Panc1 (cell line): Measurements from ENCODE around the gene GRIA3. TPM values are rescaled to one million over a fixed set of nuclear protein-coding genes. Genes with fewer than 3 reads are reported as not detected.

Source experiments
- ATAC-seq: fragments of 200-7000 bp; cut with Tn5 transposase; 2 replicates; pipeline ENCODE4 v1.9.1; 2020; ENCODE audit warnings: mild to moderate bottlenecking, moderate library complexity
- BruUV-seq: library from RNA; stranded (reverse); fragments of 400-500 nt; replicated peaks from 2 replicates; lab custom pipeline; 2021; lab: Mats Ljungman, UMichigan
- CTCF ChIA-PET: fragments of 300-600 bp; sonication (Branson Sonifier 250); formaldehyde crosslinking; loops from one replicate; lab custom pipeline; 2022; ENCODE audit warnings: antibody characterized with exemption; lab: Charles Lee
- POLR2A ChIA-PET: fragments of 300-600 bp; sonication (Branson Sonifier 250); formaldehyde crosslinking; loops from one replicate; lab custom pipeline; 2022; ENCODE audit warnings: antibody characterized with exemption; lab: Charles Lee
- DNase-seq: peaks from one replicate; pipeline ENCODE4 v3.0.0-alpha.2; 2010; ENCODE audit warnings: low read depth, low spot score
- H3K27ac ChIP-seq: 2 replicates; pipeline ENCODE4 v1.5.1; 2011; ENCODE audit warnings: mild to moderate bottlenecking, low read length, inconsistent platforms
- H3K27me3 ChIP-seq: fragments of 200-500 bp; sonication (Bioruptor generic); 2 replicates; pipeline ENCODE4 v1.6.0; 2014; ENCODE audit warnings: low read length, inconsistent platforms; ENCODE audit not compliant: control insufficient read depth, insufficient read depth
- H3K36me3 ChIP-seq: fragments of 200-500 bp; sonication (Bioruptor generic); 2 replicates; pipeline ENCODE4 v1.5.1; 2014; ENCODE audit warnings: inconsistent platforms, mild to moderate bottlenecking, low read length, moderate library complexity; ENCODE audit not compliant: control insufficient read depth, insufficient read depth
- H3K4me1 ChIP-seq: 2 replicates; pipeline ENCODE4 v1.5.1; 2011; ENCODE audit warnings: inconsistent platforms, mild to moderate bottlenecking, low read length, moderate library complexity; ENCODE audit not compliant: control insufficient read depth, insufficient read depth
- H3K4me3 ChIP-seq, 2 experiments: 2 replicates each; pipeline ENCODE4 v1.5.1; 2011 to 2012; ENCODE audit warnings: low read depth in 2 of 2, low read length in 2 of 2, mild to moderate bottlenecking in 2 of 2, inconsistent platforms in 1 of 2, moderate library complexity in 1 of 2
- H3K9me3 ChIP-seq: fragments of 200-500 bp; sonication (Bioruptor generic); 2 replicates; pipeline ENCODE4 v1.5.1; 2014; ENCODE audit warnings: low read depth, mild to moderate bottlenecking, inconsistent platforms, low read length, moderate library complexity; ENCODE audit not compliant: control insufficient read depth, insufficient read depth
- CTCF ChIP-seq: fragments of 450-650 bp; IDR thresholded peaks from 2 replicates; pipeline ENCODE4 v1.5.1; 2017; ENCODE audit warnings: mild to moderate bottlenecking
- POLR2AphosphoS5 ChIP-seq: IDR thresholded peaks from 2 replicates; pipeline ENCODE4 v1.6.1; 2012; ENCODE audit warnings: mild to moderate bottlenecking, low read depth, low read length, moderate library complexity
- REST ChIP-seq, 2 experiments: IDR thresholded peaks; 2 replicates each; pipeline ENCODE4 v1.6.1; 2011 to 2012; ENCODE audit warnings: low read depth in 2 of 2, control low read depth in 1 of 2, low read length in 1 of 2, mild to moderate bottlenecking in 1 of 2, moderate library complexity in 1 of 2; ENCODE audit not compliant: insufficient read depth in 1 of 2
- SIN3A ChIP-seq: IDR thresholded peaks from 2 replicates; pipeline ENCODE4 v1.6.1; 2012; ENCODE audit warnings: low read depth, mild to moderate bottlenecking, low read length, moderate library complexity, borderline replicate concordance; ENCODE audit not compliant: insufficient read depth
- TCF7L2 ChIP-seq: IDR thresholded peaks from 2 replicates; pipeline ENCODE4 v1.6.1; 2011; ENCODE audit warnings: mild to moderate bottlenecking, low read depth, low read length, inconsistent platforms
- in situ Hi-C: cut with HindIII; loops from 2 replicates; pipeline ENCODE4 v1.10.0; 2016; ENCODE audit warnings: low sequenced_read_pairs, low pct_unique_long_range_greater_than_20kb
- intact Hi-C: fragments of 100-400 bp; cut with micrococcal nuclease; formaldehyde crosslinking; loops from one replicate; pipeline ENCODE4 v1.10.0; 2022; ENCODE audit not compliant: unreplicated experiment
- total RNA-seq: library from RNA; stranded (reverse); gene quantifications from one replicate; pipeline ENCODE4 v1.2.1, GENCODE V29; 2021; ENCODE audit not compliant: unreplicated experiment

The GRIA3 gene
- total RNA-seq, 1 experiment from 2014 or later, result not detected

- in situ Hi-C loops, result no loop called here
- H3K36me3 ChIP-seq, result no peaks in the 10 kb centered on the region
- CTCF ChIA-PET, result no interaction called here
Measured at GRCh38 chrX:123405231-123405630, 221.2 kb downstream of the GRIA3 start.

GRCh38 chrX:123408821-123409737 lies 225.0 kb downstream of the GRIA3 start:
- Histone ChIP-seq H3K36me3 (no peaks in the 10 kb centered on the region), H3K9me3 (no peaks in the 10 kb centered on the region), H3K27me3 (no peaks in the 10 kb centered on the region; the same call in 1 of the 2 replicates), H3K4me1 (no peaks in the 10 kb centered on the region), H3K4me3 (no peak overlapping the region), H3K27ac (no peak overlapping the region)
- ChIA-PET POLR2A (no interaction called here), CTCF (no interaction called here)
- ATAC-seq, result no peak
- BruUV-seq, result no TSS peak
- in situ Hi-C loops (no loop called here), intact Hi-C loops (no loop called here)
- DNase-seq, result no peak
- TF ChIP-seq TCF7L2, result no peak
- TF ChIP-seq SIN3A, result no peak
- TF ChIP-seq POLR2AphosphoS5, result no peak
- no peak for TF ChIP-seq REST (IDR thresholded peaks at IDR 0.05; ENCODE audit: insufficient read depth in 1 of 2, low read depth in 2 of 2, low read length in 1 of 2)

More at GRCh38 chrX:123405231-123405630, 221.2 kb downstream of the GRIA3 start:
- Histone ChIP-seq H3K4me3 (no peak overlapping the region), H3K27ac (no peak overlapping the region), H3K9me3 (no peaks in the 10 kb centered on the region), H3K27me3 (no peaks in the 10 kb centered on the region), H3K4me1 (no peaks in the 10 kb centered on the region)
- TF ChIP-seq POLR2AphosphoS5 (no peak), REST (IDR thresholded peaks at IDR 0.05; ENCODE audit: insufficient read depth in 1 of 2, low read depth in 2 of 2, low read length in 1 of 2) (no peak), SIN3A (no peak), CTCF (no peak), TCF7L2 (no peak)
- no TSS peak for BruUV-seq
- intact Hi-C loops, result no loop called here
- DNase-seq, result no peak
- ATAC-seq, result no peak
- POLR2A ChIA-PET, result no interaction called here
